H1 (cell line): ENCODE results near the gene TBX15. TPM values are rescaled to one million over a fixed set of nuclear protein-coding genes. Genes with fewer than 3 reads are reported as not detected.

Experiments used
- CTCF ChIA-PET: fragments of 300-600 bp; sonication (Branson Sonifier 250); formaldehyde crosslinking; loops from one replicate; lab custom pipeline; 2021; ENCODE audit not compliant: partially characterized antibody; lab: Charles Lee
- POLR2A ChIA-PET: fragments of 300-600 bp; sonication (Branson Sonifier 250); formaldehyde crosslinking; loops from one replicate; lab custom pipeline; 2021; ENCODE audit warnings: inconsistent platforms; ENCODE audit not compliant: partially characterized antibody; lab: Charles Lee
- DNase-seq, 2 experiments: peaks; one replicate each; pipeline versions ENCODE4 v3.0.0 to v3.0.0-alpha.2; 2010 to 2022; ENCODE audit warnings: low spot score in 2 of 2, low read depth in 1 of 2, mixed read lengths in 1 of 2
- FAIRE-seq: peaks from 2 replicates; lab custom pipeline; 2011; peaks lifted over from hg19 to GRCh38; lab: Jason Lieb, UNC
- H2AFZ ChIP-seq: 2 replicates; pipeline ENCODE4 v1.8.1; 2012; ENCODE audit warnings: low read length, inconsistent platforms
- H2AK5ac ChIP-seq: 2 replicates; pipeline ENCODE4 v1.6.1; 2013; ENCODE audit warnings: low read depth, low read length
- H2BK120ac ChIP-seq: replicated peaks from 2 replicates; pipeline ENCODE3; 2013; ENCODE audit warnings: low read depth, low read length, inconsistent platforms
- H2BK12ac ChIP-seq: 2 replicates; pipeline ENCODE4 v1.6.1; 2013; ENCODE audit warnings: low read depth, low read length
- H2BK15ac ChIP-seq: 2 replicates; pipeline ENCODE4 v1.6.1; 2013; ENCODE audit warnings: low read length
- H2BK20ac ChIP-seq: 2 replicates; pipeline ENCODE4 v1.6.1; 2013; ENCODE audit warnings: low read length
- H2BK5ac ChIP-seq: 2 replicates; pipeline ENCODE4 v1.6.1; 2013; ENCODE audit warnings: low read depth, low read length
- H3K14ac ChIP-seq: 2 replicates; pipeline ENCODE4 v1.6.1; 2013; ENCODE audit warnings: inconsistent platforms; ENCODE audit not compliant: insufficient read length
- H3K18ac ChIP-seq: 2 replicates; pipeline ENCODE4 v1.6.1; 2013; ENCODE audit warnings: low read length; ENCODE audit errors: extremely low read depth
- H3K23ac ChIP-seq: 2 replicates; pipeline ENCODE4 v1.6.1; 2013; ENCODE audit warnings: inconsistent platforms; ENCODE audit not compliant: insufficient read length
- H3K23me2 ChIP-seq: 2 replicates; pipeline ENCODE4 v1.6.1; 2013; ENCODE audit warnings: low read depth, low read length
- H3K27ac ChIP-seq: 2 replicates; pipeline ENCODE4 v1.6.1; 2011; ENCODE audit warnings: low read depth, low read length, inconsistent platforms
- H3K27me3 ChIP-seq, 4 experiments: replicated peaks in 1 of 4; 1 replicate in 1 of 4; 2 replicates in 3 of 4; pipeline versions ENCODE4 v1.6.1 to v1.8.1; 2011 to 2013; ENCODE audit warnings: low read length in 3 of 4, mild to moderate bottlenecking in 3 of 4, inconsistent platforms in 2 of 4, mixed read lengths in 2 of 4, moderate library complexity in 1 of 4; ENCODE audit not compliant: control insufficient read depth in 3 of 4, insufficient read depth in 3 of 4; ENCODE audit errors: extremely low read depth in 1 of 4
- H3K36me3 ChIP-seq, 4 experiments: 2 replicates each; pipeline versions ENCODE4 v1.6.1 to v1.8.1; 2011 to 2013; ENCODE audit warnings: mild to moderate bottlenecking in 4 of 4, low read length in 3 of 4, moderate library complexity in 2 of 4, control low read depth in 1 of 4, inconsistent platforms in 1 of 4; ENCODE audit not compliant: insufficient read depth in 4 of 4, control insufficient read depth in 2 of 4
- H3K4ac ChIP-seq: replicated peaks from 2 replicates; pipeline ENCODE3; 2013; ENCODE audit warnings: low read length, low read depth, mixed read lengths, inconsistent platforms; ENCODE audit not compliant: insufficient read length
- H3K4me1 ChIP-seq, 4 experiments: replicated peaks in 1 of 4; 1 replicate in 1 of 4; 2 replicates in 3 of 4; pipeline versions ENCODE4 v1.6.1 to v1.8.1; 2011 to 2013; ENCODE audit warnings: low read length in 3 of 4, inconsistent platforms in 2 of 4, mixed read lengths in 1 of 4; ENCODE audit not compliant: insufficient read depth in 4 of 4, control insufficient read depth in 3 of 4
- H3K4me2 ChIP-seq, 2 experiments: 2 replicates each; pipeline versions ENCODE4 v1.6.1 to v1.8.1; 2011 to 2013; ENCODE audit warnings: low read depth in 2 of 2, low read length in 2 of 2, control low read depth in 1 of 2, inconsistent platforms in 1 of 2, mild to moderate bottlenecking in 1 of 2; ENCODE audit not compliant: insufficient read depth in 1 of 2
- H3K4me3 ChIP-seq, 4 experiments: fragments of 200-600, 300-600 bp in 1 of 4; sonication (generic), shearing (Covaris generic), sonication (Bioruptor Twin) in 1 of 4; 2 replicates each; pipeline versions ENCODE4 v1.5.1 to v1.8.1; 2011 to 2016; ENCODE audit warnings: low read length in 4 of 4, low read depth in 3 of 4, control low read depth in 2 of 4, inconsistent platforms in 2 of 4, mild to moderate bottlenecking in 2 of 4, mixed read lengths in 1 of 4, moderate library complexity in 1 of 4; ENCODE audit not compliant: insufficient read depth in 2 of 4; ENCODE audit errors: extremely low read depth in 1 of 4
- H3K56ac ChIP-seq: replicated peaks from 2 replicates; pipeline ENCODE3; 2013; ENCODE audit warnings: low read depth, mild to moderate bottlenecking, mixed read lengths, low read length, inconsistent platforms; ENCODE audit not compliant: insufficient read length
- H3K79me1 ChIP-seq: 2 replicates; pipeline ENCODE4 v1.6.1; 2013; ENCODE audit warnings: low read depth, low read length, control low read depth
- H3K79me2 ChIP-seq, 2 experiments: 2 replicates each; pipeline versions ENCODE4 v1.6.1 to v1.8.1; 2012 to 2013; ENCODE audit warnings: low read length in 2 of 2, mild to moderate bottlenecking in 2 of 2, inconsistent platforms in 1 of 2; ENCODE audit not compliant: insufficient read depth in 2 of 2, control insufficient read depth in 1 of 2
- H3K9ac ChIP-seq, 4 experiments: replicated peaks in 1 of 4; 1 replicate in 1 of 4; 2 replicates in 3 of 4; pipeline versions ENCODE4 v1.6.1 to v1.8.1; 2011 to 2013; ENCODE audit warnings: low read depth in 3 of 4, low read length in 3 of 4, control low read depth in 2 of 4, mild to moderate bottlenecking in 2 of 4, moderate library complexity in 2 of 4, inconsistent platforms in 1 of 4; ENCODE audit errors: extremely low read depth in 1 of 4
- H3K9me3 ChIP-seq, 2 experiments: 2 replicates each; pipeline versions ENCODE4 v1.6.1 to v1.8.1; 2012 to 2013; ENCODE audit warnings: mild to moderate bottlenecking in 2 of 2, moderate library complexity in 2 of 2, control low read depth in 1 of 2, inconsistent platforms in 1 of 2, low read depth in 1 of 2, low read length in 1 of 2, mixed read lengths in 1 of 2; ENCODE audit not compliant: insufficient read depth in 2 of 2
- H4K20me1 ChIP-seq, 2 experiments: replicated peaks in 1 of 2; 2 replicates each; pipeline versions ENCODE3 to v1.8.1; 2011 to 2013; ENCODE audit warnings: inconsistent platforms in 2 of 2, low read length in 2 of 2, mild to moderate bottlenecking in 1 of 2; ENCODE audit not compliant: insufficient read depth in 2 of 2, control insufficient read depth in 1 of 2
- H4K5ac ChIP-seq: 2 replicates; pipeline ENCODE4 v1.6.1; 2013; ENCODE audit warnings: low read length, low read depth, mixed read lengths, inconsistent platforms; ENCODE audit not compliant: insufficient read length
- H4K8ac ChIP-seq: 2 replicates; pipeline ENCODE4 v1.8.0; 2013; ENCODE audit warnings: mild to moderate bottlenecking, moderate library complexity, low read length, inconsistent platforms; ENCODE audit not compliant: insufficient read depth; ENCODE audit errors: extremely low read depth
- H4K91ac ChIP-seq: replicated peaks from 2 replicates; pipeline ENCODE3; 2013; ENCODE audit warnings: low read length, mixed read lengths, inconsistent platforms; ENCODE audit not compliant: insufficient read length
- BCL11A ChIP-seq, 2 experiments: IDR thresholded peaks; one replicate each; pipeline ENCODE4 v1.6.1; 2011; ENCODE audit warnings: low read depth in 2 of 2, low read length in 2 of 2, mild to moderate bottlenecking in 2 of 2
- CBX8 ChIP-seq: fragments of 300-800, 300-1000 bp; sonication (generic); IDR thresholded peaks from 2 replicates; pipeline ENCODE4 v1.7.1; 2016; ENCODE audit warnings: low read depth, low read length, borderline replicate concordance
- EGR1 ChIP-seq: IDR thresholded peaks from 2 replicates; pipeline ENCODE4 v1.6.1; 2011; ENCODE audit warnings: low read depth, low read length, borderline replicate concordance
- EP300 ChIP-seq, 2 experiments: IDR thresholded peaks; 1 replicate in 1 of 2; 2 replicates in 1 of 2; pipeline ENCODE4 v1.6.1; 2011 to 2012; ENCODE audit warnings: low read depth in 2 of 2, low read length in 2 of 2, mild to moderate bottlenecking in 2 of 2, borderline replicate concordance in 1 of 2, inconsistent platforms in 1 of 2, moderate library complexity in 1 of 2
- JUN ChIP-seq: IDR thresholded peaks from 2 replicates; pipeline ENCODE4 v1.6.1; 2011; ENCODE audit warnings: low read depth, mild to moderate bottlenecking, improper control_type of control experiment, low read length
- KDM1A ChIP-seq: fragments of 200-600, 300-600 bp; sonication (generic); IDR thresholded peaks from 2 replicates; pipeline ENCODE4 v1.7.1; 2016; ENCODE audit warnings: mild to moderate bottlenecking, low read length, borderline replicate concordance
- MAFK ChIP-seq: IDR thresholded peaks from 2 replicates; pipeline ENCODE4 v1.6.1; 2012; ENCODE audit warnings: low read depth, mild to moderate bottlenecking, improper control_type of control experiment, low read length
- RBBP5 ChIP-seq: IDR thresholded peaks from 2 replicates; pipeline ENCODE4 v1.7.1; 2012; ENCODE audit warnings: low read depth, mild to moderate bottlenecking, inconsistent platforms, low read length, moderate library complexity, borderline replicate concordance
- RNF2 ChIP-seq: fragments of 200-900, 300-1000 bp; sonication (generic); IDR thresholded peaks from 2 replicates; pipeline ENCODE4 v1.7.1; 2016; ENCODE audit warnings: borderline replicate concordance, low read depth, mild to moderate bottlenecking, antibody characterized with exemption, low read length; ENCODE audit not compliant: poor library complexity, severe bottlenecking; ENCODE audit errors: missing control alignments
- RXRA ChIP-seq: IDR thresholded peaks from 2 replicates; pipeline ENCODE4 v1.6.1; 2011; ENCODE audit warnings: low read depth, mild to moderate bottlenecking, low read length, moderate library complexity; ENCODE audit not compliant: insufficient read depth
- SIRT6 ChIP-seq: IDR thresholded peaks from one replicate; pipeline ENCODE4 v1.7.1; 2012; ENCODE audit warnings: low read length, inconsistent platforms
- SUZ12 ChIP-seq: fragments of 200-600 bp; sonication (generic); IDR thresholded peaks from 2 replicates; pipeline ENCODE4 v1.6.1; 2012; ENCODE audit warnings: mild to moderate bottlenecking, inconsistent platforms, low read length, moderate library complexity, mixed read lengths
- TAF1 ChIP-seq: IDR thresholded peaks from 2 replicates; pipeline ENCODE4 v1.6.1; 2011; ENCODE audit warnings: mild to moderate bottlenecking, low read depth, low read length
- TBP ChIP-seq: IDR thresholded peaks from 2 replicates; pipeline ENCODE4 v1.6.1; 2011; ENCODE audit warnings: low read depth, low read length, improper control_type of control experiment
- polyA plus RNA-seq, 7 experiments: library from polyadenylated mRNA; depleted of rRNA in 3 of 7; stranded (reverse) in 5 of 7; unstranded in 2 of 7; fragments of >200 nt in 5 of 7; fragments of 200-250 nt in 2 of 7; gene quantifications; 1 replicate in 5 of 7; 2 replicates in 1 of 7; 4 replicates in 1 of 7; pipeline versions ENCODE4 v1.2.1 to v1.2.3, GENCODE V29; 2011 to 2013; ENCODE audit warnings: missing spikeins in 2 of 7, mixed read lengths in 2 of 7
- total RNA-seq: library from RNA; stranded (reverse); fragmentation: NEBNext Ultra II Directional; extraction: Animal tissue kit (Norgen Biotek cat#: 25700); gene quantifications from 2 replicates; pipeline ENCODE4 v1.2.1, GENCODE V29; 2021

The TBX15 gene
- total and polyA plus RNA-seq, 2 of the 8 experiments (the other 6 are each of a cell fraction or from before 2014, with no cell fraction given), result 0.14 to 0.24 TPM

DNA sequence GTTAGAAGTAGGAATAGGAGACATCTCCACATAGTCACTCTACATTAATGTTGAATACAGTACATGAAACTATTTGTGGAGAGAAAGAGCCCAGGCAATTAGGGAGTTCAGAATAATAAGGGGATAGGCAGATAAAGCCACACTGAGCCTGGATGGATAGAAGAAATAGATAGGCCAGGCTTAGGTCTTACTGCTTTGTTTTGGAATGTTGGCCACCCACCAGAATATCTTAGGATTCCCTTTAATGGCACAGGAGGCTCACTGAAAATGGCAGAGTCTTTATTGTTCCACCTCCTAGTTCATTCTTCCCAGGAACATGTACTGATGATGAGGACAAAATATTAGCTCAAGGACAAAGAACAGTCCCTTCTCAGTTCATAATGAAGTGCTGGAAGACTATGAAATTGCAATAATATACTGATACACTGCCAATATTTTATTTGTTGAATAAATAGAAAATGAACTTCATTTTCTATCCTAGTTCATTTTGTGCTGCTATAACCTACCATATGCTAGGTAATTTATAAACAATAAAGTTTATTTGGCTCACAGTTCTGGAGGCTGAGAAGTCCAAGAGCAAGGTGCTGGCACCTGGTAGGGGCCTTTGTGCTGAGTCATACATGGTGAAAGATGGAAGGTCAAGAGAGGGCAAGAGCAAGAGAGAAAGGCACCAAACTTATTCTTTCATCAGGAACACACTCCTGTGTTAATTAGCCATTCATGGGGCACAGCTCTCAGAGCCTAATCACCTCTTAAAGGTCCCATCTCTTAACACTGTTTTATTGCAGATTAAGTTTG is 87.3 kb downstream of the TBX15 start:
- H3K4me3 ChIP-seq, result no peak overlapping the region
- H3K4me1 ChIP-seq, result no peaks in the 10 kb centered on the region
- H3K27me3 ChIP-seq, result no peaks in the 10 kb centered on the region
- H4K8ac ChIP-seq, result no peak overlapping the region
- no peak for DNase-seq
- no peaks in the 10 kb centered on the region for H3K79me2 ChIP-seq
- no peak overlapping the region for H3K14ac ChIP-seq
- H3K23ac ChIP-seq, result no peak overlapping the region
- H2AFZ ChIP-seq, result no peak overlapping the region
- no peaks in the 10 kb centered on the region for H3K9me3 ChIP-seq
- ChIA-PET POLR2A (no interaction called here), CTCF (no interaction called here)
- no peak overlapping the region for H3K4ac ChIP-seq
- H3K18ac ChIP-seq, result no peak overlapping the region
- H2BK15ac ChIP-seq, result no peak overlapping the region
- no peak overlapping the region for H2AK5ac ChIP-seq
- no peak overlapping the region for H4K5ac ChIP-seq
- no peak overlapping the region for H3K9ac ChIP-seq
- FAIRE-seq, result no peak
- no peaks in the 10 kb centered on the region for H3K79me1 ChIP-seq
- no peak overlapping the region for H4K91ac ChIP-seq
- H3K23me2 ChIP-seq, result no peaks in the 10 kb centered on the region
- no peak overlapping the region for H2BK12ac ChIP-seq
- H3K4me2 ChIP-seq, result no peak overlapping the region
- no peaks in the 10 kb centered on the region for H3K36me3 ChIP-seq
- no peak overlapping the region for H2BK120ac ChIP-seq
- H4K20me1 ChIP-seq, result no peaks in the 10 kb centered on the region
- no peak overlapping the region for H2BK5ac ChIP-seq
- H3K27ac ChIP-seq, result no peak overlapping the region
- H3K56ac ChIP-seq, result no peak overlapping the region
- no peak overlapping the region for H2BK20ac ChIP-seq
- TF ChIP-seq RBBP5 (no peak), TBP (no peak), TAF1 (no peak), MAFK (no peak), RXRA (no peak), KDM1A (no peak), SIRT6 (no peak), EGR1 (no peak), EP300 (IDR thresholded peaks at IDR 0.05; ENCODE audit: borderline replicate concordance in 1 of 2, low read depth in 2 of 2, low read length in 2 of 2) (no peak), SUZ12 (no peak), RNF2 (no peak), CBX8 (no peak), JUN (no peak), BCL11A (IDR thresholded peaks at IDR 0.05; ENCODE audit: low read depth in 2 of 2, low read length in 2 of 2) (no peak)
